ENCODE results near the gene SNIP1.

- TF ChIP-seq CTCF (IDR thresholded peaks at IDR 0.05) (no peak), POLR2A (IDR thresholded peaks at IDR 0.05) (no peak)
Measured at GRCh38 chr1:37564892-37565291, 10.8 kb upstream of the SNIP1 start.

All from ovary (tissue), 3 donors.